G401.6 (cell line): Measurements from ENCODE around the gene THRB.

Experiments
- FAIRE-seq: peaks from 2 replicates; lab custom pipeline; 2012; peaks lifted over from hg19 to GRCh38; lab: Jason Lieb, UNC

The THRB gene

GRCh38 chr3:24487325-24488262, 7.1 kb downstream of the THRB start:
- no peak for FAIRE-seq

GRCh38 chr3:24485511-24485910, 9.1 kb downstream of the THRB start:
- no peak for FAIRE-seq

DNA sequence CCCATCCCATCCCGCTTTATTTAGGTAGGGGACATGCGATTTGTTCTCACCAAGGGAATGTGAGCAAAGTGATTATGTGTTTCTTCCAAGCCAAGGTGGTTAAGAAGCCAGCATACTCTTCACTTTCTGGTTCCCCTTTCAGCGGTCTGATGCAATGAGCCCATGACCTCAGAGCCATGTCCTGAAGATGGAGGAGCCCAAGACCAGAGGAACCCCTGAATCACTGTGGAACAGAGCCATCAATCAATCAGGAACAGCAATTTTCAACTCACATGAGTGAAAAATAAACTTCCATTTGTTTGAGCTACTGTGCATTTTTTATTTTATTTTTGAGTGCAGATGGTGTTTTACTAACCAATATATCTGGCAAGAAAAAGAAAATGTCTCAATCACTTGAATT, 10.8 kb downstream of the THRB start:
- no peak for FAIRE-seq

GRCh38 chr3:24482096-24482705, 12.4 kb downstream of the THRB start:
- no peak for FAIRE-seq

DNA sequence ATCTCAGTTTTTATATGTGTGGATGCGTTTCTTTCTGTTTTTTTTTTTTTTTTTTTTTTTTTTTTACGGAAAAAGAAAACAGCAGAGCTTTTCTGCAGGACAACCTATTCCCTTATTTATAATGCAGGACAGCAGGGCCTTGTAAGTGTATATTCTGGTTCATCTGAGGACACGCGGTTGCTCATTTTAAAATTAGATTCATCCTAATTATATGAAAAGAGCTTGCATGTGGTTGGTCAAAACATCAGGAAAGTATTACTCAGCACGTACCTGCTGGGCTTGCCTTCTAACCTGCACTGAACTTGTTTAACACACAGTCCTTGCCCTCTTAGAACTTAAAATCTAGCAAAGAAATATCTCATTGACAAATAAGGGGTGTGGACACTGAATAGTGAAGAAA, 13.5 kb downstream of the THRB start:
- no peak for FAIRE-seq

DNA sequence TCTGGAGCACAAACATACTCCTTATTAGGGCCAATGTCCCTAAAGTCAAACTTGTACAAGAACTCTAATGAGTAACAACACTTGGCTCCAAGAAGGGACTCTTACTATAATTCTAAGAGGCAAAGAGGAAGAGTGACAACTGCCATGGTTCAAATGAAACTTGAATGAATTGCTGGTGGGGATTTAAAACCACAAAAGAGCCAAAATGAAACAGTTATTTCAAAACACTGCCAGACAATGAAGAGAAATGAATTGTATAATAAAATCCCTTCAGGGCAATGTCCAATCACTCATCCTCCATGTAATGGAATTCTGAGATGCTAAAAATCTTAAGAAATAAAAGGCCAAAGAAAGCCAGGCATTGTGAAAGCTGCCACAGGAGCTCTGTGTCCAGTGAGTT, 14.2 kb downstream of the THRB start:
- no peak for FAIRE-seq

GRCh38 chr3:24479816-24480215, 14.8 kb downstream of the THRB start:
- FAIRE-seq = no peak

- FAIRE-seq = no peak
These were observed 17.6 kb downstream of the THRB start for GRCh38 chr3:24476871-24477656.

- FAIRE-seq = no peak
These were observed 18.7 kb downstream of the THRB start for GRCh38 chr3:24475925-24476324.

- no peak for FAIRE-seq
These were observed 19.8 kb downstream of the THRB start for GRCh38 chr3:24474862-24475261.

DNA sequence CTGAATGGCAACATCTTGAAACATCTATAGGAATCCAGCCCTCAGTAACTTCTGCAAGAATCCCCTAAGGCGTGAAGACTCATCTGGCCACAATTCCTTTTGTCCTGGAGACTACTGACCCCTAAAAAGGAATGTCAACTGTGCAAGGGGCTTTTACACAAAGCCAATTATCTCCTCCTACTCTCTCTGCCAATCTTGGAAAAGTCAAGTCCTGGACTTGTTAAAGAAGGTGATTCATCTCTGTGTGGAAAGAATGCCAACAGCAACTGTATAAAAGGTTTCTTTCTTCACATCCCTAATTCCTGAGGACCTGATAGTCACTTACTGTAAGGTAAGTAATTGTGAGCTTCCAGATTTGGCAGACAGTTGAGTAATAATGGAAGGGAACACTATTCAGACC, 22.3 kb downstream of the THRB start:
- FAIRE-seq = no peak

GRCh38 chr3:24471486-24471885, 23.2 kb downstream of the THRB start:
- no peak for FAIRE-seq

DNA sequence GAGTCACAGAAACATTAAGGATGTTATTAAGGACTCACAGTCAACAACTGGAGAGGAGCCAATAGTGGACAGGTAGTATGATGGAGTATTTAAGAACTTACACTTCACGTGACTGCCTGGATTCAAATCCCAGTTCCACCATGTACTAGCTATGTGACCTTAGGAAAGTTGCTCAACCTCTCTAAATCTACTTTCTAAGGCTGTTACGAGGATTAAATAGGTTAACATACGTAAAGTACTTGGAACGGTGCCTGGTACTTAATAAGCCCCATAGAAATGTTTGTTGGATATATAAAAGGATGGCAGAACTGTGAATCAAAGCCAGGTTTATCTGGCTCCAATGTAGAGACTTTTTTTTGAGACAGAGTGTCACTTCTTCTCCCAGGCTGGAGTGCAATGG, 24.4 kb downstream of the THRB start:
- no peak for FAIRE-seq

GRCh38 chr3:24464389-24464788, 30.3 kb downstream of the THRB start:
- FAIRE-seq = no peak

DNA sequence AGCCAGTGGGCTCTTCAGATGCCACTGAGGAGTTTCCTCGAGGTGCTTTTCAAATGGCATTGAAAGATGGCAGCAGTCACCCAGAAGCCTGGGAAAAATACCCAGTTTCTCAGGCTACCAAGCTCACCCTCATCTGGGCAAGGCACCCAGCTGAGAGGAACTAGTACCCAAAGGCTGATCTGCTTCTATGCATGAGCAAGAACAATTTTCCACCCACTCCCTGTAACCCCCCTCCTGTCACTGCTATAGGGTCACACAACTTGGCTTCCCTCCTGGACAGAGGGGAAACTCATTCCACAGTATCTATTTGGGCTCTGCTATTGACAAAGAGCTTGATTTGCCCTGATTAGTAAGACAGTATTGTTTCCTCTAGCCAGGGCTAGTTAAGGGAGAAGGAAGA, 31.9 kb downstream of the THRB start:
- FAIRE-seq = no peak

GRCh38 chr3:24460974-24461373, 33.7 kb downstream of the THRB start:
- no peak for FAIRE-seq

DNA sequence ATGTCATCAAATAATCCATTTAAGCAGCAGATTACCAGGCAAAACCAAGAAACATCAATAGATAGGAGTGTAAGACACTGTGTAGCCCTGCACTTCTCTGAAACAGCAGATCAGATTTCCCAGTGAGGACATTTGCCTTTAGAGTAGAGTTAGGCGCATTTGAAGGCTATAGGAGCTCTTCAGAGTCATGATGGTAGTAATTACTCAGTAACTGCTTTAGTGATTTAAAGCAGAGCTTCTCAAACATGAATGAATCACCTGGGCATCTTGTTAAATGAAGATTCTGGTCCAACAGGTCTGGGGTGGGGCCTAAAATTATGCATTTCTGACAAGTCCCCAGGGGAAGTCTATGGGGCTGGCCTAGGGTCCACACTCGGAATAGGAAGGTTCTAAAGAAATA, 36.9 kb downstream of the THRB start:
- FAIRE-seq = no peak

DNA sequence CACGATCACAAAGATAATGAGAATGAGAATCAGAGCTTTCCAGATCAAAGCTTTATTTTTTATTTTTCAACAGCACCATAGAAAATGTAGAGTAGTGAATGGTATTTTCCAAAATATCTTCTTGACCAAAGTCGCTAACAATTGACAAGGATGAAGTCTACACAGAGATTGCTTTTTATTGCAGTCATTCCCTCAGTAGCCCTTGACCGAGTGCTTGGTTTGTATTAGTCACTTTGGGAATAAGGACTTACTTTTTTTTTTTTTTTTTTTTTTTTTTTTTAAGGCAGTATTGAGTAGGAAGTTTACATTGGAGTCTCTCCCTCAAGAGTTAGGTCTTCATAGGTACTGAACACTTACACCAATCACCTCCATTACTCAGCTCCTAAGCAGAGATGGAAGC, 39.8 kb downstream of the THRB start:
- FAIRE-seq = no peak

DNA sequence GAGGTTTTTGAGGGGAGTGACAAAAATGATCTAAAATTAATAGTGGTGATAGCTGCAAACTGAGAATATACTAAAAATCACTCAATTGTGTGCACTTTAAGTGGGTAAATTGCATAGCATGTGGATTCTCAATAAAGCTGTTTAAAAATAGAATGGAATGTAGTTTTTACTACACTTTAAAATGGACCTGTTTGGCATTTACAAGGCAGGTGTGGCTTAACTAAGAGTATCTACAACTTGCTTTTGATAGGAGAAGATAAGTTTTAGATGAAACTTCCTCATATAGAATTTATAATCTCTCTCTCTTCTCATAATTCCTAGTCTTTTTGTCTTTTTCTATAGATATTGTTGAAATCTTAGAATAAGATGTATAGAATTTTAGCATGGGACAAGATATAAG, 40.3 kb downstream of the THRB start:
- FAIRE-seq = no peak

GRCh38 chr3:24451461-24452099, 43.1 kb downstream of the THRB start:
- no peak for FAIRE-seq

GRCh38 chr3:24450160-24450907, 44.3 kb downstream of the THRB start:
- FAIRE-seq = no peak

DNA sequence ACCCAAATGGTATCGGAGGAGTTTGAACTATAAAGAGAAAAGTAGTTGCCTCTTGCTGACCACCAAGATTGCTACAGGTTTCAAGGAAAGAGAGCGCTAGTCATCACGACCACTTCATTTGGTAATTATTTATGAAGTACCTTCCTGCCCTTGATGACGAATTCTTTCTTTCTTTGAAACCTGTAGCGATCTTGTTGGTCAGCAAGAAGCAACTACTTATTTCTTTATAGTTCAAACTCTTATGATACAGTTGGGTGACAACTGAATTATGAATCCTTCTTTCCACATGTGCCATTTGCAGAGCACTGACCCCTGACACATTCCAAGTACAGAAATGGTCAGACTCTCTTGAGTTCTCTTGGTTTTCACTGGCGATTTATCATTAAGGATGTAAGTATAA, 46.8 kb downstream of the THRB start:
- FAIRE-seq = no peak
